Measurements from ENCODE around the gene RNU1-1. TPM values are rescaled to one million over a fixed set of nuclear protein-coding genes. Genes with fewer than 3 reads are reported as not detected.
"Not testable (repeated sequence)": the region's sequence is repeated elsewhere in the genome, so short reads cannot be mapped to it uniquely, and the experiment has no call there.

RNU1-1 gene
- total RNA-seq, 5 donors from 2014 or later (not counting 1 experiment from before 2014, with no cell fraction given) = 2,148 to 4,743 (median 3,650) TPM

- H3K27me3 Mint-ChIP-seq; H3K4me1 Mint-ChIP-seq; POLR2A ChIA-PET; H3K4me3 ChIP-seq (ENCODE audit: control insufficient read depth in 1 of 2, extremely low read depth in 1 of 2, low read length in 1 of 2); H3K4me1 ChIP-seq (ENCODE audit: control insufficient read depth in 1 of 2, extremely low read depth in 1 of 2, insufficient read depth in 2 of 2, low read length in 2 of 2); H3K4me3 Mint-ChIP-seq; H3K27me3 ChIP-seq (replicated peaks in 1 of 2; ENCODE audit: control insufficient read depth in 2 of 2, extremely low read depth in 1 of 2, insufficient read depth in 2 of 2, low read length in 1 of 2); H3K36me3 Mint-ChIP-seq; ATAC-seq (replicated peaks in 1 of 4); DNase-seq; H3K27ac ChIP-seq (ENCODE audit: low read length); CTCF ChIA-PET; H3K27ac Mint-ChIP-seq; H3K9me3 Mint-ChIP-seq; H3K9me3 ChIP-seq: not testable (repeated sequence)
- WGBS (ENCODE audit: insufficient coverage) = 100% methylated on average over 1 of the region's 9 CpGs
- H3K36me3 ChIP-seq (ENCODE audit: control insufficient read depth in 2 of 2, extremely low read depth in 1 of 2, insufficient read depth in 1 of 2, low read length in 1 of 2) = peaks cover 3 to 29% of the 10 kb centered on the region in 2 donors
Measured at GRCh38 chr1:16489195-16489880, 24.7 kb downstream of the RNU1-1 start.

- H3K36me3 Mint-ChIP-seq = peaks cover 11% of the 10 kb centered on the region
- H3K4me1 Mint-ChIP-seq; ATAC-seq (replicated peaks in 1 of 4); H3K4me1 ChIP-seq (ENCODE audit: control insufficient read depth in 1 of 2, extremely low read depth in 1 of 2, insufficient read depth in 2 of 2, low read length in 2 of 2); CTCF ChIA-PET; DNase-seq; H3K27me3 Mint-ChIP-seq; H3K4me3 ChIP-seq (ENCODE audit: control insufficient read depth in 1 of 2, extremely low read depth in 1 of 2, low read length in 1 of 2); POLR2A ChIA-PET; H3K27me3 ChIP-seq (replicated peaks in 1 of 2; ENCODE audit: control insufficient read depth in 2 of 2, extremely low read depth in 1 of 2, insufficient read depth in 2 of 2, low read length in 1 of 2); H3K27ac ChIP-seq (ENCODE audit: low read length); H3K9me3 ChIP-seq; H3K9me3 Mint-ChIP-seq; H3K4me3 Mint-ChIP-seq; H3K27ac Mint-ChIP-seq: not testable (repeated sequence)
- H3K36me3 ChIP-seq (ENCODE audit: control insufficient read depth in 2 of 2, extremely low read depth in 1 of 2, insufficient read depth in 1 of 2, low read length in 1 of 2) = peaks cover 3 to 36% of the 10 kb centered on the region in 2 donors
Measured at GRCh38 chr1:16487011-16487410, 27.1 kb downstream of the RNU1-1 start.

GRCh38 chr1:16486316-16486715 is 27.8 kb downstream of the RNU1-1 start:
- peaks cover 3 to 41% of the 10 kb centered on the region in 2 donors for H3K36me3 ChIP-seq (ENCODE audit: control insufficient read depth in 2 of 2, extremely low read depth in 1 of 2, insufficient read depth in 1 of 2, low read length in 1 of 2)
- DNase-seq; H3K4me3 Mint-ChIP-seq; H3K4me1 ChIP-seq (ENCODE audit: control insufficient read depth in 1 of 2, extremely low read depth in 1 of 2, insufficient read depth in 2 of 2, low read length in 2 of 2); H3K27me3 ChIP-seq (replicated peaks in 1 of 2; ENCODE audit: control insufficient read depth in 2 of 2, extremely low read depth in 1 of 2, insufficient read depth in 2 of 2, low read length in 1 of 2); H3K27ac Mint-ChIP-seq; H3K27me3 Mint-ChIP-seq; CTCF ChIA-PET; POLR2A ChIA-PET; H3K4me3 ChIP-seq (ENCODE audit: control insufficient read depth in 1 of 2, extremely low read depth in 1 of 2, low read length in 1 of 2); ATAC-seq (replicated peaks in 1 of 4); H3K9me3 ChIP-seq; H3K4me1 Mint-ChIP-seq; H3K27ac ChIP-seq (ENCODE audit: low read length); H3K9me3 Mint-ChIP-seq: not testable (repeated sequence)
- WGBS (ENCODE audit: insufficient coverage) = 93% methylated on average over 2 of the region's 8 CpGs
- peaks cover 11% of the 10 kb centered on the region for H3K36me3 Mint-ChIP-seq

GRCh38 chr1:16484931-16485330 is 29.2 kb downstream of the RNU1-1 start:
- no peaks in the 10 kb centered on the region for H3K27me3 Mint-ChIP-seq
- ChIA-PET POLR2A (no interaction called here), CTCF (no interaction called here)
- ATAC-seq (replicated peaks in 1 of 4) (no peak), DNase-seq (no peak)
- Histone ChIP-seq H3K27ac (ENCODE audit: low read length) (no peak overlapping the region), H3K4me3 (ENCODE audit: control insufficient read depth in 1 of 2, extremely low read depth in 1 of 2, low read length in 1 of 2) (no peak overlapping the region), H3K27me3 (replicated peaks in 1 of 2; ENCODE audit: control insufficient read depth in 2 of 2, extremely low read depth in 1 of 2, insufficient read depth in 2 of 2, low read length in 1 of 2) (no peaks in the 10 kb centered on the region), H3K36me3 (ENCODE audit: control insufficient read depth in 2 of 2, extremely low read depth in 1 of 2, insufficient read depth in 1 of 2, low read length in 1 of 2) (peaks cover 7 to 51% of the 10 kb centered on the region in 2 donors), H3K9me3 (no peaks in the 10 kb centered on the region), H3K4me1 (ENCODE audit: control insufficient read depth in 1 of 2, extremely low read depth in 1 of 2, insufficient read depth in 2 of 2, low read length in 2 of 2) (no peaks in the 10 kb centered on the region)
- H3K27ac Mint-ChIP-seq = no peak overlapping the region
- H3K4me3 Mint-ChIP-seq = no peak overlapping the region
- peaks cover 0 to 2% (median 0%) of the 10 kb centered on the region in 3 donors for H3K4me1 Mint-ChIP-seq
- WGBS (ENCODE audit: insufficient coverage) = 91% methylated on average over 6 of the region's 6 CpGs
- no peaks in the 10 kb centered on the region for H3K9me3 Mint-ChIP-seq
- H3K36me3 Mint-ChIP-seq = peaks cover 20% of the 10 kb centered on the region

- WGBS (ENCODE audit: insufficient coverage) = 94% methylated on average over 3 of the region's 8 CpGs
- H3K27me3 Mint-ChIP-seq = no peaks in the 10 kb centered on the region
- Histone ChIP-seq H3K27ac (ENCODE audit: low read length) (no peak overlapping the region), H3K27me3 (replicated peaks in 1 of 2; ENCODE audit: control insufficient read depth in 2 of 2, extremely low read depth in 1 of 2, insufficient read depth in 2 of 2, low read length in 1 of 2) (no peaks in the 10 kb centered on the region), H3K36me3 (ENCODE audit: control insufficient read depth in 2 of 2, extremely low read depth in 1 of 2, insufficient read depth in 1 of 2, low read length in 1 of 2) (peaks cover 7 to 46% of the 10 kb centered on the region in 2 donors), H3K9me3 (no peaks in the 10 kb centered on the region), H3K4me1 (ENCODE audit: control insufficient read depth in 1 of 2, extremely low read depth in 1 of 2, insufficient read depth in 2 of 2, low read length in 2 of 2) (no peaks in the 10 kb centered on the region), H3K4me3 (ENCODE audit: control insufficient read depth in 1 of 2, extremely low read depth in 1 of 2, low read length in 1 of 2) (no peak overlapping the region)
- H3K27ac Mint-ChIP-seq = no peak overlapping the region
- ChIA-PET CTCF (no interaction called here), POLR2A (no interaction called here)
- no peak overlapping the region for H3K4me3 Mint-ChIP-seq
- ATAC-seq (replicated peaks in 1 of 4) (no peak), DNase-seq (no peak)
- peaks cover 0 to 2% (median 0%) of the 10 kb centered on the region in 3 donors for H3K4me1 Mint-ChIP-seq
- H3K36me3 Mint-ChIP-seq = peaks cover 20% of the 10 kb centered on the region
- H3K9me3 Mint-ChIP-seq = no peaks in the 10 kb centered on the region
Measured at GRCh38 chr1:16484501-16484835, 29.6 kb downstream of the RNU1-1 start.

- POLR2A ChIA-PET = not testable (repeated sequence)
Measured at GRCh38 chr1:16483639-16484500, 30.2 kb downstream of the RNU1-1 start.

More at GRCh38 chr1:16483639-16484500, 30.2 kb downstream of the RNU1-1 start:
- H3K36me3 Mint-ChIP-seq = peaks cover 20% of the 10 kb centered on the region
- ATAC-seq (replicated peaks in 1 of 4); CTCF ChIA-PET; H3K4me3 ChIP-seq (ENCODE audit: control insufficient read depth in 1 of 2, extremely low read depth in 1 of 2, low read length in 1 of 2); H3K9me3 Mint-ChIP-seq; H3K4me3 Mint-ChIP-seq; H3K27ac ChIP-seq (ENCODE audit: low read length); DNase-seq; H3K9me3 ChIP-seq; H3K4me1 ChIP-seq (ENCODE audit: control insufficient read depth in 1 of 2, extremely low read depth in 1 of 2, insufficient read depth in 2 of 2, low read length in 2 of 2); H3K27ac Mint-ChIP-seq; H3K4me1 Mint-ChIP-seq; H3K27me3 Mint-ChIP-seq; H3K27me3 ChIP-seq (replicated peaks in 1 of 2; ENCODE audit: control insufficient read depth in 2 of 2, extremely low read depth in 1 of 2, insufficient read depth in 2 of 2, low read length in 1 of 2): not testable (repeated sequence)
- H3K36me3 ChIP-seq (ENCODE audit: control insufficient read depth in 2 of 2, extremely low read depth in 1 of 2, insufficient read depth in 1 of 2, low read length in 1 of 2) = peaks cover 7 to 46% of the 10 kb centered on the region in 2 donors
- 94% methylated on average over 30 of the region's 45 CpGs for WGBS (ENCODE audit: insufficient coverage)
